GM19023 (cell line): Measurements from ENCODE around the gene SLC37A1.

ENCODE experiments used
- ATAC-seq: cut with Tn5 transposase; IDR thresholded peaks from one replicate; pipeline ENCODE4 v1.9.1; 2021; ENCODE audit warnings: mild to moderate bottlenecking, moderate library complexity; ENCODE audit not compliant: unreplicated experiment

The SLC37A1 gene

GRCh38 chr21:42572906-42573495, 59.3 kb downstream of the SLC37A1 start:
- no peak for ATAC-seq

DNA sequence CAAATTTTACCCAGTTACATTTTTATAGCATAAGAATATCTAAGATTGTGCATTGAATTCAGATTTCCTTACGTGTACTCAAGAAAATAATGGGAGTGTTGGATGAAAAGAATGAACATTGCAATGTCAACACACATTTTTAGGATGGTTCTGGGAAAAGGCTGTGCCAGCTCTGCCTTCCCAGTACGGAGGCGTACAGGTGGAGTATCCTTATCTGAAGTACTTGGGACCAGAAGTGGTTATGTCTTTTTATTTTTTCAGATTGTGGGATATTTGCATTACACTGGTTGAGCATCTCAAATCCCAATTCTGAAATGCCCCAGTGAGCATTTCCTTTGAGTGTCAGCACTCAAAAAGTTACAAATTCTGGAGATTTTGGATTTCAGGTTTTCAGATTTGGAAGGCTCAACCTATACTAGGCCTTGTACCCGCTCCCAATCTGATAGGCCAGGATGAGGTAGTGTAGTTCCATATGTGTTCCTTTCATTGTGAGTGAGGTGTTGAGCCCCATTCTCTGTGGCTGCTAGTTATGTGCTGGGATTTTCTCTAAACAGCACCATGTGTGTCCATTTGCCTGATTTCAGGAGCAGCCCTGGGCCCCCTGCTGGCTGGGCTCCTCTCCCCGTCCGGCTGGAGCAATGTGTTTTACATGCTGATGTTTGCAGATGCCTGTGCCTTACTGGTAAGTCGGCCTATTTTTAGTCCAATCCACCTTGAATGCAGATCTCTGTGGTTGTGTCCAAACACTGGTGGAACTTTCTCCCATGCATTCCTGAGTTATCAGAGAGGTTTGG, 60.8 kb downstream of the SLC37A1 start:
- no peak for ATAC-seq

DNA sequence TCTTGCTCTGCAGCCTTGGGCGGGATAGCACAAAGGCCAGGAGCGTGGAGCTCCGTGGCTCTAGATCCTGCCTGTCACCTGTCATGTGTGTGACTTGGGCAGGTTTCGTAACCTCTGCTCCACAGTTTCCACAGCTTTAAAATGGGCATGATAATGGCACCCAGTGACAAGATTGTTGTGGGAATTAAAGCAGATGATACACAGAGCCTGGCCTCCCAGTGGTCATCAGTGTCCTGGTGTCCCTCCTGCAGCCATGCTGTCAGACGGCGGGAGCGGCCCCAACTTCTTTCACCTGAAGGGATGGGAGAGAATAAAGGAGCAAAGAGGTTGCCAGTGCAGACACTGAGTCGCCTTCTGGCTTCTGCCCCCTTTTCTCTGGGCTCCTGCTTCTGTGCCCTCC, 61.5 kb downstream of the SLC37A1 start:
- no peak for ATAC-seq

- ATAC-seq, result no peak
Measured at GRCh38 chr21:42576639-42577038, 63.0 kb downstream of the SLC37A1 start.

DNA sequence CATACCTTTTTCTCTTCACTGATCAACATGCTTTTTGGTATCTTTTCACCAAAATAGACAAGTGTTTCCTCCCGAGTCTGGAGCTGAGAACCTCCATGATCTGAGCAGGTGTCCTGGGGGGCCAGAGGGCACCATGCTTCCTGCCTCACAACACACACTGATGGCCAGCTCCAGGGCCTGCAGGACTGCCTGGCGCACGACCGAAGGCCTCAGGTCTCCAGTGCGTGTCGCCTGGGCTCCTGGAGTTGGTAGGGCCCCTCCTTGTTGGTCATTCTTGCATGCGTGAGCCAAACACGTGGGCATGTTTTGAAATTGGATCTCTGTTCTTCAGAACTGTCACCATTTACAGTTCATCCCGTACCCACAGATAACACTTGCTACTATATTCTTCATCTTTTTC, 64.4 kb downstream of the SLC37A1 start:
- ATAC-seq, result no peak

- no peak for ATAC-seq
Measured at GRCh38 chr21:42578761-42579415, 65.2 kb downstream of the SLC37A1 start.

GRCh38 chr21:42579456-42580075, 65.9 kb downstream of the SLC37A1 start:
- no peak for ATAC-seq

GRCh38 chr21:42580076-42580792, 66.6 kb downstream of the SLC37A1 start:
- no peak for ATAC-seq

GRCh38 chr21:42580793-42581321, 67.2 kb downstream of the SLC37A1 start:
- no peak for ATAC-seq

- ATAC-seq, result no peak
Measured at GRCh38 chr21:42581336-42581992, 67.8 kb downstream of the SLC37A1 start.

DNA sequence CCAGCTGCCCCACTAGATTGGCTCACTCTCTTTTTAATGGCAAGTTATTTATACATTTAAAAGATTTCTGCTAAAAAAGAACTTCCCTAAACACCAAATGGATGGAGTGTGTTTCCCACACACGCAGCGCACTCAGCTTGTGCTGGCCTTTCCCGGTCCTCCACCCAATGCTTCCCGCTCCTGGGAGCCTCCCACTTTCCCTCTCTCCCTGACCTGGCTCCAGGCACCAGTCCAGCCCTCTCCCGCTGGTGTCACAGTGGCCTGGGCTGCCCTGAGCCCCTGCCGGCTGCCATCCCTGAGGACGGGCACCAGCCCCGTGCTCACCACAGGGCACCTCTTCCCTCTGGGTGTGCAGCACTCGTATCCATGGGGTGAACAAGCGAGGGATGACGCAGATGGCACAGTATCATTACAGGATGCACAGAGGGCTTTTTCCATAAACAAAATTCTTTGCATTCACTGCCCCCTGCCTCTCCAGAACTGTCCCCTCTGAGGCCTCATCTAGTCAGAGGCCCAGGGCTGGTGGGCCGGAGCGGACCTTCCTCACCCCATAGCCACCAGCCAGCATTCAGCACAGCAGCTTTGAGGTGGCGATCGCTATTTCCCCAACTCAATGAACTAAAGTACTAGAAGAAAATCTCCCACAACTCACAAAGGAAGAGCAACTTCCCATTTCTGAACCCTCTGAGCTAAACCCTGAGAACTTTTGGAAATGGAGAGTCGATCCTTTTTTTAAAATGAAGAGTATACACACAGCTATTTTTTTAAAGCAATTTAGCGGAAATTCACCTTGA, 68.5 kb downstream of the SLC37A1 start:
- ATAC-seq, result no peak

DNA sequence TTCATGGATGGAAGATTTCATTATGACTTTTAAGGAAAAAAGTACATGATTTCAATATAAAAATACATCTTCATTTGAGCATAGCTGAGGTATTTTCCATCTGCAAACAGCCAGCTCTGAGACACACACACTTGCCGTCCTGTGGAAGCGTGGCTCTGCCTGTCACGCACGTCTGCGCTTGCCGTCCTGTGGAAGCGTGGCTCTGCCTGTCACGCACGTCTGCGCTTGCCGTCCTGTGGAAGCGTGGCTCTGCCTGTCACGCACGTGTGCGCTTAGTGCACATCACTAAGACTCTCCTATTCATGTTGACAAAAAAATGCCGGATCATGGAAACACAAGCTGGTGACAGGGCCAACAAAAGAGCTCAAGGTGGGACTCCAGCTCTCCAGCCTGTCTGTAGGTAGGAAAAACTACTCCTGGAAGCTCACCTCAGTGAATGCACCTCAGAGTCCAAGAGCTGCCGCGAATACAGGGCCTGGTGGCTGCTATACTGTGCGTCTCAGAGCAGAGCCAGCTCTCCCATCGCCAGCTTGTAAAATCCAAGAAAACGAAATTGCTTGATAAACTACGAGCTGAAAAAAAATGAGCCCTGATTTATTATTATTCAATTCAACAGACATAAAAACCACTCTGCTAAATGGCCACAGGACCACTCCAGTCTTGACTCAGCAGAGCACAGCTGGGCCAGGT, 69.3 kb downstream of the SLC37A1 start:
- no peak for ATAC-seq

DNA sequence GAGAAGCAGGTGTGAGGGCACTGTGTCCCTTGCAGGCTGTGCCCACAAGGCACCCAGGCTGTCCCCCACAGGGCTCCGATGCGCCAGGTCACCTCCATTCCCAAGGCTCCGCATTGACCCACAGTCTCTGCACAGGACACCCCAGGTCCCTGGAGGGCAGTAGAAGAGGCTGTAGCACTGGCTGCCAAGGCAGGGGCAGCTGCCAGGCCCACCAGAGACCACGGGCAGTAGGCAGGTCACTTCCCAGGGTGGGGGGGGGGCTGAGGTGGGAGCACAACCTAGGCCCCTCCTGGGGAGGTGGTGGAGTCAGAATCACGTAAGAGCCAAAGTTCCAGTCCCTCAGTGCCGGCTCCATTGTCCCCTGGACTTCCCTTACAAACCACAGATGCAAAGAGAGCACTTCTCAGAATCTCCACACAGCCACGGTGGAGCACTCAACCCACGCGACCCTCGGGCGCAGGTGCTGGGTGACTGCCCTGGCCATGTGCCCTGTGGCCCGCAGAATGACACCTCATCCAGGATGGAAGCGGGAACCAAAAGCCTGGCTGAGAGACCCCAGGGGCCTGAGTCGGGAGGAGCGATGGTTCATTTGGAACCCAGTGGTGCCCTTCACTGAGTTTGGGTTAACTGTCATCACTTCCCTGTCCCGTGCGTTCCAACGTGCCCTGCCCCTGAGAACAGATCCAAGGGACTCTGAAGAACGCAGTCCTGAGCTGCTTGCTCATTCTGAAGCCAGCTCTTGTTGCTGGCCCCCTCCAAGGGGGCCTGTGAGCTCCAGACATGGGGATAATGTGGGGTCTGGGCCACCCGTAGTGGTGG, 70.0 kb downstream of the SLC37A1 start:
- no peak for ATAC-seq

DNA sequence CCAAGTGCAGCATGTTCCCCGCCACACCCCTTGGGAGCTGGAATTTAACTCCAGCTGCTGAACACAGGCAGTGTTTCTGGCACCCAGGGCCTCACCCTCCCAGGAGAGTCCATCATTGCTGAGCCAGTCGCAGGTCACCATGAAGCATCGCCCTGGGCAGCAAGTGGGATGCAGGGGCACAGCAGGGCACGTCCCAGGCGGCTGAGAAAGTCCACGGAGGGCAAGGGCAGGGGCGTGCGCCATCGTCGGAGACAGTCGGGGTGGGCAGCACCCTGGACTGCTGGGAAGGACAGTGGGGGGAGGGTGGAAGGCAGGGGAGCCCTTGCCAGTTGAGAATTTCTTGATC, 70.6 kb downstream of the SLC37A1 start:
- ATAC-seq, result no peak

DNA sequence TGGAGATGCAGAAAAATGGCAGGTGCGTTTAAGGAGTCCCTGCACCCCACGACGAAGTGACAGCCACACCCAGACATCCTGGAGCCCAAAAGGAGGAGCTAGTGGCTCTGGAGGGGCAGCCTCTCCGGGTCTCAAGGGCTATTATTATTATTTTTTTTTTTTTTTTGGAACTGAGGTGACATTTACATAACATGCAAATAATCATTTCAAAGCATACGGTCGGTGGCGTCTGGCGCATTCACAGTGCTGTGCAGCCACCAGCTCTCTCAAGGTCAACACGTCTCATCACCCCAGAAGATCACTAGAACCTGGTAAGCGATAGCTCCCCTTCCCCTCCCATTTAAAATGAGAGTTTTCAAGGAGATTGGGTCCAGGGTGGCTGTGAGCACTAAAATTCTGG, 72.2 kb downstream of the SLC37A1 start:
- ATAC-seq, result no peak

GRCh38 chr21:42586406-42586805, 72.8 kb downstream of the SLC37A1 start:
- no peak for ATAC-seq

DNA sequence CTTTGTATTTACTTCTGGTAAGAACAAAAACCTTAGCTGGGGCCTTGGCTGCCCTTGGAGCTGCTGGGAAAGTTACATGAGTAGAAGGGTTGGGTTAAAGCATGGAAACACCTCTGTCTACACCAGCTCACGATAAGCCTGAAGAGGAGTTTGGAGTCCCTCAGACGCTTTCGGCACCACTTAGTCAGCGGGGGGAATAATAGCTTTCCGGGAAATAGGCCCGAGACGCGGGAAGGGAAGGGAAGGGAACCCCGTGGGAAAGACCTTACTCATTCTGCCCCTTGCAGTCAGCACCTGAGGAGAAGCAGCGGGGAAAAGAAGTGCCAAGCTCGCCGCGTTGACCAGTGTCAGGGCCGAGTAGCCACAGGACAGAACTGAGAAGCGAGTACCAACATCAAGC, 73.4 kb downstream of the SLC37A1 start:
- no peak for ATAC-seq

- ATAC-seq, result no peak
Measured at GRCh38 chr21:42590431-42591131, 76.9 kb downstream of the SLC37A1 start.
